IPS-15b (cell line): ENCODE measurements around the gene VGLL4.

Experiments used
- H3K27me3 ChIP-seq: one replicate; pipeline ENCODE4 v1.6.1; 2013; ENCODE audit warnings: low read length; ENCODE audit not compliant: control insufficient read depth, insufficient read depth
- H3K36me3 ChIP-seq: one replicate; pipeline ENCODE4 v1.6.1; 2013; ENCODE audit warnings: low read length; ENCODE audit not compliant: control insufficient read depth, insufficient read depth
- H3K4me1 ChIP-seq: one replicate; pipeline ENCODE4 v1.6.1; 2013; ENCODE audit warnings: mild to moderate bottlenecking, low read length; ENCODE audit not compliant: control insufficient read depth, insufficient read depth
- H3K4me3 ChIP-seq: one replicate; pipeline ENCODE4 v1.5.1; 2013; ENCODE audit warnings: low read depth, low read length
- H3K9ac ChIP-seq: one replicate; pipeline ENCODE4 v1.6.1; 2013; ENCODE audit warnings: low read depth, mild to moderate bottlenecking, low read length
- H3K9me3 ChIP-seq: one replicate; pipeline ENCODE4 v1.6.1; 2013; ENCODE audit warnings: mild to moderate bottlenecking, low read length; ENCODE audit not compliant: control insufficient read depth, insufficient read depth

The VGLL4 gene

DNA sequence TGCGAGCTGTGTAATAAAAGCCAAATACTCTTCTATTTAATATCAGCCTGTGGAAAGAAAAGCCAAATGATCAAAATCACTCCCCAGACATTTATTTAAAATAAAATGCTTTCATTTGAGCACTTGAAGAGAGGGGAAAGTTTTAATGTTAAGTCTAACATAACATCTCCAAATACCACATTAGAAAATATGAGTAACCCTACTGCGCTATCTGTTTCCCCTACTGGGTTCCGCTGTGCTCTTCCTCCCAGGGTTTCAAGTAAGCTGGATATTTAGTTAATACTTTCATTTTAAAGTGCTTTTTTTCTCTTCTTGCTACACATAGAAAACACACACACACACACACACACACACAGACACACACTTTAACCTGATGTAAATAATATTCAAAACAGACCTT lies 6.7 kb upstream of the VGLL4 start:
- Histone ChIP-seq H3K9ac (no peak overlapping the region), H3K9me3 (no peaks in the 10 kb centered on the region), H3K36me3 (no peaks in the 10 kb centered on the region), H3K4me1 (peaks cover 8% of the 10 kb centered on the region), H3K4me3 (no peak overlapping the region), H3K27me3 (no peaks in the 10 kb centered on the region)

GRCh38 chr3:11648735-11649134 lies 5.0 kb upstream of the VGLL4 start:
- H3K36me3 ChIP-seq = no peaks in the 10 kb centered on the region
- no peaks in the 10 kb centered on the region for H3K9me3 ChIP-seq
- H3K4me1 ChIP-seq = peaks cover 6% of the 10 kb centered on the region
- H3K9ac ChIP-seq = no peak overlapping the region
- no peak overlapping the region for H3K4me3 ChIP-seq
- no peaks in the 10 kb centered on the region for H3K27me3 ChIP-seq

GRCh38 chr3:11643201-11643603 lies 513 bp downstream of the VGLL4 start:
- Histone ChIP-seq H3K36me3 (no peaks in the 10 kb centered on the region), H3K4me3 (peak overlapping the region; percentile 73), H3K9me3 (no peaks in the 10 kb centered on the region), H3K4me1 (peaks cover 6% of the 10 kb centered on the region), H3K9ac (peak overlapping the region; percentile 66), H3K27me3 (no peaks in the 10 kb centered on the region)

DNA sequence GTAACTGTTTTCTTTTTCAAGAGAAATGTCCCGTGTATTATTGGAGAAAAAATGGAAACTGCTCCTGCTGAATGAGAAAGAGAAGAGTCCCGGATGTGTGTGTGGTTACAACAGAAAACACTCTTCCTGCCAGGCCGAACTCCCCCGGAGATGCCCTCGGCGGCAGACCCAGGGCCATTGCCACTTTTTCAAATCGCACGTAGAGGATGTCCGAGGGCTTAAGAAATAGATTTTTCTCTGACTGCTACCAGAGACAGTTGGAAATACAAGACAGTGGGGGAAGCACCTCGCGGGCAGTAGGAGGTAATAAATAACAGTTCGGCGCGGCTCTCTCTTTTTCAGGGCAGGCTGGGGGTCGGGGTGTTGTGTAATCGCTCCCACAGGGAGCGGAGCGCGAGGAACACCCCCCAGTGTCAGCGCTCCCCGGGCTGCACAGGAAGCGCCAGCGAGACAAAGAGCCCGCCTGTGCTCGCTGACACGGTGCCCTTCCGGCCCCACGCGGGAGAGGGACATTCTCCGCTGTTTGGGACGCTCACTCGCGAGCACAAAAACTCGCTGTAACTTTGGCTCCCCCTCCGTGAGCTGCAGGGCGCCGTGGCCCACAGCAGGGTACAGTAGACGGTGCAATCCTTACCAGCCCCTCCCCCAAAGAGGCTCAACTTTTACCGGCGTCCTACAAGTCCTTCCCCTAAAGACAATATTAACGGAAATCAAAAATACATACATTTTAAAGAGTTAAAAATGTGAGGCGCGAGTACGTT lies 1.1 kb downstream of the VGLL4 start:
- Histone ChIP-seq H3K9ac (peak overlapping the region; percentile 66), H3K9me3 (no peaks in the 10 kb centered on the region), H3K4me1 (peaks cover 8% of the 10 kb centered on the region), H3K36me3 (no peaks in the 10 kb centered on the region), H3K4me3 (peak overlapping the region; percentile 73), H3K27me3 (no peaks in the 10 kb centered on the region)

DNA sequence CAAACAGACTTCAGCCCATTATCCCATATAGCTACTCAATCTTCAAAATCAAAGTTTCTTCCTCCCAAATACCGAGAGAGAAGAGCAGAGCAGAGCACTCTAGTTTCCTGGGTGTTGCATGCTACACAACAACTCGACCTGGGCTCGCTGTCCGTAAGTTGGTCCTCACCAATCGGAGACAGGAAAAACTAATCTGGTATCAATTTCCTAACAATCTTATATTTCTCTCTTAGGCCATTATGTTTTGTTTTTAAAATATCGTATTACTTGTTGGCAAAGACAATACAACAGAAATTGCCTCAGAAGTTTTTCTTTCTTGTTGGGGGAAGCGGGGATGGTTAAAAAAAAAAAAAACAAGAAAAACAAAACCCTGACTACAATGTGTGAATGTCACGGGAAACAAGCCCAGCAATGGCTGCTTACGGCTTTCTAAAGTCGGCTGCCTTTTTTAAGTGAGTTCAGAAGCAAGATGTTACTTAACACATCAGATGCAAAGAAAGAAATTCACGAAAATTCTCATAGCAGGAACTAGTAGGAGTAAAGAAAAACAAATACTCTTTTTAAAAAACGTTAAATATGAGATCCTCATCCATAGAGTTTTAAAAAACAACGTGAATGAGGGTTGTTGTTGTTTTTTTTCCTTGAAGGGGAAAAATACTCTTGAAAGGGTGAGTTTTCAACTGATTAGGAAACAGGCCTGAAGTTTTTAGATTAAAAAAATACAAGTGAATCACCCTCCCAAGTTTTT lies 1.9 kb downstream of the VGLL4 start:
- no peaks in the 10 kb centered on the region for H3K27me3 ChIP-seq
- no peaks in the 10 kb centered on the region for H3K36me3 ChIP-seq
- H3K4me1 ChIP-seq = peaks cover 8% of the 10 kb centered on the region
- peak overlapping the region; percentile 66 for H3K9ac ChIP-seq
- peak overlapping the region; percentile 73 for H3K4me3 ChIP-seq
- no peaks in the 10 kb centered on the region for H3K9me3 ChIP-seq

- peaks cover 9% of the 10 kb centered on the region for H3K4me1 ChIP-seq
- peak overlapping the region; percentile 73 for H3K4me3 ChIP-seq
These were observed 2.4 kb downstream of the VGLL4 start for GRCh38 chr3:11641316-11641682.

GRCh38 chr3:11640009-11640673 lies 3.6 kb downstream of the VGLL4 start:
- Histone ChIP-seq H3K27me3 (no peaks in the 10 kb centered on the region), H3K9me3 (no peaks in the 10 kb centered on the region), H3K4me3 (no peak overlapping the region), H3K4me1 (peaks cover 19% of the 10 kb centered on the region), H3K36me3 (no peaks in the 10 kb centered on the region), H3K9ac (peak overlapping the region; percentile 0)

More at GRCh38 chr3:11641316-11641682, 2.4 kb downstream of the VGLL4 start:
- no peaks in the 10 kb centered on the region for H3K27me3 ChIP-seq
- H3K36me3 ChIP-seq = no peaks in the 10 kb centered on the region
- H3K9ac ChIP-seq = no peak overlapping the region
- H3K9me3 ChIP-seq = no peaks in the 10 kb centered on the region

GRCh38 chr3:11638495-11639358 lies 5.0 kb downstream of the VGLL4 start:
- Histone ChIP-seq H3K9me3 (no peaks in the 10 kb centered on the region), H3K27me3 (no peaks in the 10 kb centered on the region), H3K9ac (no peak overlapping the region), H3K4me1 (peaks cover 19% of the 10 kb centered on the region), H3K4me3 (no peak overlapping the region), H3K36me3 (no peaks in the 10 kb centered on the region)

DNA sequence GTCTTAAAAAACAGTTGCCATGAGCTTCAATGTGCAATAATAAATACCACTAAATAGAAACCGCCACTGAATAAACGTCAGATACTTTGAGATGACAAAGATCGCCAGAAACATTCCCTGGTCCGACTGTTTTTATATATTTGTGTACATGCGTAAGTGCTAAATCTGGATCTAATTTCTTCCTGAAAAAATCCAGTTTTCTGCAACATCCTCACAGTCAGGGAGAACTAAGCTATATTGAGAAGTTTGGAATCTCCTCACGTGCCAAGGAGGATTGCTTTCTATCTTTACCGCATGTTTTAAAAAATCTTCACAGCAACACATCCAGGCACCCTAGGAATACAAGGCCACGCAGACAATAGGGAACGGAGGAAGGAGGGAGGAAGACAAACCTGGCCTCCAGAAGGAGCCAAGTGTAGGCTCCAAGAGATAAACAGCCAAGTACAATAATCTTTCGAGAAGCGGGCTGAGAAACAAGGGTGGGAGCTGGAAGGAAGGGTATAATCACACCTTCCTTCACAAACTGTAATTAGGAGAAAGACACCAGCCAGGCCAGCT lies 5.7 kb downstream of the VGLL4 start:
- no peaks in the 10 kb centered on the region for H3K36me3 ChIP-seq
- H3K27me3 ChIP-seq = no peaks in the 10 kb centered on the region
- H3K9me3 ChIP-seq = no peaks in the 10 kb centered on the region
- no peak overlapping the region for H3K9ac ChIP-seq
- H3K4me3 ChIP-seq = no peak overlapping the region
- H3K4me1 ChIP-seq = peaks cover 19% of the 10 kb centered on the region

DNA sequence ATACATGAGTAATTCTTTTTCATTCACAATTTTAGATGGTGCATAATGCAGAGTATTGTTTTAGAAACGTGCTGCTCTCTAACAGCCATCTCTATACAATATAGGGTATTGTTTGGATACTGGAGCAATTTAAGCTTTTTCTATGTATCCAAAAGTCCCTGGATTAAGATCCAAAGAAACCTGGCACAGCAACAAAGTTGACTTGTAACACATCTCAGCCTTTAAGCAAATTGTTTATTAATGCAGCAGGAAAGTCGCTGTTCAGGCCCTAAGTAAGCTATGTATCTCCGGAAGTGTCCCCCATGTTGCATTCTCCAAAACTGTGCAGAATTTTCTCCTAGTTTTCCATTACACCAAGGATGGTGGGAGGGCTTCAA lies 7.3 kb downstream of the VGLL4 start:
- no peaks in the 10 kb centered on the region for H3K36me3 ChIP-seq
- H3K4me3 ChIP-seq = no peak overlapping the region
- H3K4me1 ChIP-seq = peaks cover 18% of the 10 kb centered on the region
- H3K9ac ChIP-seq = no peak overlapping the region
- no peaks in the 10 kb centered on the region for H3K9me3 ChIP-seq
- no peaks in the 10 kb centered on the region for H3K27me3 ChIP-seq
